Transverse colon (tissue), 4 donors: ENCODE measurements around the gene CCDC38.

ENCODE experiments used
- EP300 ChIP-seq: sonication (generic); formaldehyde crosslinking; IDR thresholded peaks from one replicate; pipeline ENCODE4 v1.6.1; 2017; ENCODE audit warnings: antibody characterized with exemption, low read depth
- POLR2AphosphoS5 ChIP-seq, 3 donors: sonication (generic); formaldehyde crosslinking; IDR thresholded peaks; one replicate each; pipeline ENCODE4 v1.6.1; 2016; ENCODE audit warnings: antibody characterized with exemption in 3 of 3
- TF ChIP-seq, protein P1 (sequence below), 5 experiments: fragments of 200-600 bp in 3 of 5; fragments of 450-650 bp in 2 of 5; sonication (generic) in 3 of 5; IDR thresholded peaks; 1 replicate in 2 of 5; 2 replicates in 3 of 5; pipeline ENCODE4 v1.5.1; 2016 to 2017; ENCODE audit warnings: antibody characterized with exemption in 5 of 5, inconsistent platforms in 3 of 5, mild to moderate bottlenecking in 2 of 5, moderate library complexity in 1 of 5

DNA sequence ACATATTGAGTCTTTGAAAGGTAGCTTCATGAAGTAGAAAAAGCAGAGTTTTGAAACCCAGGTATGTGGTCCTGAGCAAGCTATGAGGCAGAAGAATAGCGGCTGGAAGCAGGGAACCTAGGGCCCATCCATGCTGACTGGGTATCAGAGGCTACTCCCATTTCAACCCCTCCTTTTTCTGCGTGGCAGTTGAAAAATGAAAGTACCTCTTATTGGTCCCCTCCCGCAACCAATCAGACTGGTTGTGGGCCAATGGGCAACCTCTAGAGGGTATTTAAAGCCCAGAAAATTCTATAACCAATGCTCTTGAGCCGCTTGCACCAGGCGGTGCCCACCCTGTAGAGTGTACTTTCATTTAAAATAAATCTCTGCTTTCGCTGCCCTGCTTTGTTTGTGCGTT is 85.3 kb downstream of the CCDC38 start:
- TF ChIP-seq EP300 (no peak), POLR2AphosphoS5 (IDR thresholded peaks at IDR 0.05) (no peak)
- TF ChIP-seq, protein P1, sequence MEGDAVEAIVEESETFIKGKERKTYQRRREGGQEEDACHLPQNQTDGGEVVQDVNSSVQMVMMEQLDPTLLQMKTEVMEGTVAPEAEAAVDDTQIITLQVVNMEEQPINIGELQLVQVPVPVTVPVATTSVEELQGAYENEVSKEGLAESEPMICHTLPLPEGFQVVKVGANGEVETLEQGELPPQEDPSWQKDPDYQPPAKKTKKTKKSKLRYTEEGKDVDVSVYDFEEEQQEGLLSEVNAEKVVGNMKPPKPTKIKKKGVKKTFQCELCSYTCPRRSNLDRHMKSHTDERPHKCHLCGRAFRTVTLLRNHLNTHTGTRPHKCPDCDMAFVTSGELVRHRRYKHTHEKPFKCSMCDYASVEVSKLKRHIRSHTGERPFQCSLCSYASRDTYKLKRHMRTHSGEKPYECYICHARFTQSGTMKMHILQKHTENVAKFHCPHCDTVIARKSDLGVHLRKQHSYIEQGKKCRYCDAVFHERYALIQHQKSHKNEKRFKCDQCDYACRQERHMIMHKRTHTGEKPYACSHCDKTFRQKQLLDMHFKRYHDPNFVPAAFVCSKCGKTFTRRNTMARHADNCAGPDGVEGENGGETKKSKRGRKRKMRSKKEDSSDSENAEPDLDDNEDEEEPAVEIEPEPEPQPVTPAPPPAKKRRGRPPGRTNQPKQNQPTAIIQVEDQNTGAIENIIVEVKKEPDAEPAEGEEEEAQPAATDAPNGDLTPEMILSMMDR (IDR thresholded peaks at IDR 0.05): no peak
